CD4-positive, alpha-beta T cell treated with Interleukin-17A for 4 hours (primary cell): ENCODE results near the gene UBE3D.

Experiments used
- DNase-seq: peaks from one replicate; pipeline ENCODE4 v3.0.0-alpha.2; 2020; ENCODE audit warnings: mixed read lengths

The UBE3D gene, protein sequence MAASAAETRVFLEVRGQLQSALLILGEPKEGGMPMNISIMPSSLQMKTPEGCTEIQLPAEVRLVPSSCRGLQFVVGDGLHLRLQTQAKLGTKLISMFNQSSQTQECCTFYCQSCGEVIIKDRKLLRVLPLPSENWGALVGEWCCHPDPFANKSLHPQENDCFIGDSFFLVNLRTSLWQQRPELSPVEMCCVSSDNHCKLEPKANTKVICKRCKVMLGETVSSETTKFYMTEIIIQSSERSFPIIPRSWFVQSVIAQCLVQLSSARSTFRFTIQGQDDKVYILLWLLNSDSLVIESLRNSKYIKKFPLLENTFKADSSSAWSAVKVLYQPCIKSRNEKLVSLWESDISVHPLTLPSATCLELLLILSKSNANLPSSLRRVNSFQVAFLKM

DNA sequence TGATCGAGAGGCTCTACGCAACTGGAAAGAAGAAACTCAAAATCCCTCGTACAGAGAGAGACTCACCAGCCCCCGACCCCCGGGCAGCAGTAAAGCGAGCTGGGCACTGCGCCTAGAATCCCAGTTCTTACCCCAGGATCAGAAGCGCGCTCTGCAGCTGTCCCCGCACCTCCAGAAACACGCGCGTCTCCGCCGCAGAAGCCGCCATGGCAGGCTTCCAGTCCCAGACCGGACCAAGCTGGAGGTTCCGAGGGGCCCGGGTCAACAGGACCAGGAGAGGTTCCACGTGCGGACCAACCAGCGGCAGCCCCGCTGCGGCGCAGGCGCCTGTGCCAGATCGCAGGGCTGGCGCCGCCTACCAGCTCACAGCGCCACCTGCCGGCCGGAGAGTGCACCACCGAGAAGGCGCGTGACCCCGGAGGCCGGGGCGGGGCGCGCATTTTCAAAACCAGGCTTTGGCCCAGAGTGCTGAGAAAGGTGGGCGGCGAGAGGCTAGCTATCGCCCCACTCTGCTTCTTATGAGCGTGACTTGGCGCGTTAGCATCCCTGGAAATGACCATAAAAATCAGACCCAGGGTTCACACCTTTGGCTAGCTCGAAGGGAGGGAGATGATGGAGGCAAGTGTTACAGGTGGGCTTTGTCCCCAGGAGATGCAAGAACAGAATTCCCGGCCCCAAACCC is at the start of gene UBE3D:
TSS of gene UBE3D (minus strand) at position 331 of the 682 bp plus-strand sequence. CDS start at position 208, 123 bp downstream.
- peak; percentile 95 for DNase-seq

DNA sequence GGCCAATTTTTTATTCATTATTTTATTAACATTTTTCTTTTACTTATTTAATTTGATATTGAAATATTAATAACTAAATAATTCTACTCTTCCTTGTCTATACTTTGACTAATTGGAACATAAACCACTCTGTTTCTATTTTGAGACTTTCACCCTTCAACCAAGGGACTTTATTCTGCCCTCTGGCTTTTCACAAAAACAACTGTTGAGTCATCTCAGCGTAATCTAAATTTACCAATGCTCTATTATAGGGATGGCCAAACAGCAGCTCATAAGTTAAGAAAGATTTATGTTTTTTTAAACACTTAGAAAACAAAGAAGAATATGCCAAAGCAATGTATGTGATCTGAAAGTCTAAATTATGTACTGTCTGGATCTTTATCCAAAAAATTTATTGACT is 48.5 kb upstream of the UBE3D start:
- DNase-seq, result no peak

DNA sequence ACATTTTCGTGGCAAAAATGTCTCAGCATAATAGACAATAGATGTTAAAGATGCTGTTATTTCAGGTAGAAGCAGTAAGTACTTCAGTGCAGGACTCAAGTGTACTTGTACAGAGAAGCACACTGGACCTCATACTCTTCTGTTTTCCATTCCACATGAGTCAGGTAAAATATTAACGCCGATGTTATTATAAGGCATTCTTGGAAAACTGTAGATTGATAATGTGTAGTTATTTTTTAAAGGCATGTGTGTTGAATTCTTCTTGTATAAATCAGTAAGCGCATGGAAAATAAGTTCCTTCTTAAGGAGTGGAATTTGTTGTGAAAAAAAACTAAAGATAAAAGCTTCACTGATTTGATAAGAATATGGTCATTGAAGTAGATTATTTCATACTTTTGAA is 47.6 kb upstream of the UBE3D start:
- DNase-seq, result no peak

DNA sequence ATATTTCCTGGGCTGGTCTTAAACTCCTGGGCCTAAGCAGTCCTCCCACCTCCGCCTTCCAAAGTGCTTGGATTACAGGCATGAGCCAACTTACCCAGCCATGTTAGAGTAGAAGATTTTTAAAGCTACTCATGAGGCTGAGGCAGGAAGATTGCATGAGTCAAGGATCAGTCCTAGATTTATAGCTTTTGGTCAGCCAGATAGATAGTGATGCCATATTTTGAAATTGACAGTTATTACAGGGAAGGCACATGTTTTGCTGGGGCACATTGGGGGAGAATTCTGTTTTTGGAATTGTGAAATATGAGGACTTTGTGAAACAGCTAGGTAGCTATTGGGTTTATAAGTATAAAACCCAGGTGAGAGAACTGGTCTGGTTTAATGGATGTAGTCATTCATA is 42.7 kb upstream of the UBE3D start:
- no peak for DNase-seq

DNA sequence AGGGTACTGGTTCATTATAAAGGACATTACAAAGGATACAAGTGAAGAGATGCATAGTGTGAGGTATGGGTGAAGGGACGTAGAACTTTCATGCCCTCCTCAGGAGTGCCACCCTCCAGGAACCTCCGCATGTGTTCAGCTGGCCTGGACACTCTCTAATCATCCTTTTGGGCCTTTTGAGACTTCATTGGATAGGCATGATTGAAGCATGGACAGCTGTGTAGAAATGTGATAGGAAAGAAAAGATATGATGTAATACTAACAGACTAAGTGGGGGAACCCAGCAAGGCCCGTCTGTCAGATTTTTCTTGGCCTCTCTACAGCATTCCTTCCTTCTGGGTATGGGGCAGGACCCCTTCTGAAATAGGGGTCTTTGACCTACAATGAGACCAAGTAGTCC is 32.9 kb upstream of the UBE3D start:
- no peak for DNase-seq

DNA sequence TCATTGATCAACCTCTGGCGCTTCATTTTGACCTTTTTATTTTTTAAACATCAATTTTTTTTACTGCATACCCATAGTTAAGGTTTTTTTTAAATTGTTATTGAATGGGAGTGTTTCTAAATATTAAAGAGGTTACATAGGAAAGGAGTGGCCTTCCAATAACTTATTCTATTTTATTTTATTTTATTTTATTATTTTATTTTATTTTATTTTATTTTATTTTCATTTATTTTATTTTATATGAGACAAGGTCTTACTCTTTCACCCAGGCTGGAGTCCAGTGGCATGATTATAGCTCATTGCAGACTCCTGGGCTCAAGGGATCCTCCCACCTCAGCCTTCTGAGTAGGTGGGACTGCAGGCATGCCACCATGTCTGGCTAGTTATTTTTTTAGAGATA is 32.0 kb upstream of the UBE3D start:
- no peak for DNase-seq

DNA sequence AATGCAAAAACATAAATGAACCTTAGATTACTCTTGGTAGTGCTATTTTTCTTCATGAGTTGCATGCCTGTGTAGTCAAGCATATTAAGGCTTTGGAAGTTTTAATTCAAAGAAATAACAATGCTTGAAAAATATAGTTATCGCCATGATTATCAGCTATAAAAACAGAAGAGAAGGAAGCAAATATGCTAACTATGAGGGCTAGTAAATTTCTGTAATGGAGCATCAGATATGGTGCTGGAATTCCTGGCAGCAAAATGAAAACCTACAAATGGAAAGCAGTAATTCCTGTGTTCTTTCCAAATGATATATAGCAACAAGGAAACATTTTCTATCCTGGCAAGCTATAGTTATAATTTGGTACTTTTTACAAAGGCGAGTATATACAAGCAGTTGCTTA is 31.6 kb upstream of the UBE3D start:
- no peak for DNase-seq

DNA sequence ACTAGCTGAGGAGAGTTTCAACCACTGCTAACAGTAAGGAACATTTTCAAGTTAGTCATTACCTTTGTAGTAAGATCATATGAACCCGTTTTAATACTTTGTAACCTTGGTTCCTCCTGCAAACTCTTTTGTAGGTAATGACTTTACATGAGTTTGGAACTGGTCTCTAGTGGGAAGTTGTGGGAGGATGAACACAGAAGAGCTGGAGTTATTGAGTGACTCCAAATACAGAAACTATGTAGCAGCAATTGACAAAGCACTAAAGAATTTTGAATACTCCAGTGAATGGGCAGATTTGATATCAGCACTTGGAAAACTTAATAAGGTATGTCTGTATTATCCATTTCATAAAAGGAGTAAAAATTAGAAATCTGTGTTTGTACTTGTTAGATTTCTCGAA is 31.1 kb upstream of the UBE3D start:
- DNase-seq, result no peak

DNA sequence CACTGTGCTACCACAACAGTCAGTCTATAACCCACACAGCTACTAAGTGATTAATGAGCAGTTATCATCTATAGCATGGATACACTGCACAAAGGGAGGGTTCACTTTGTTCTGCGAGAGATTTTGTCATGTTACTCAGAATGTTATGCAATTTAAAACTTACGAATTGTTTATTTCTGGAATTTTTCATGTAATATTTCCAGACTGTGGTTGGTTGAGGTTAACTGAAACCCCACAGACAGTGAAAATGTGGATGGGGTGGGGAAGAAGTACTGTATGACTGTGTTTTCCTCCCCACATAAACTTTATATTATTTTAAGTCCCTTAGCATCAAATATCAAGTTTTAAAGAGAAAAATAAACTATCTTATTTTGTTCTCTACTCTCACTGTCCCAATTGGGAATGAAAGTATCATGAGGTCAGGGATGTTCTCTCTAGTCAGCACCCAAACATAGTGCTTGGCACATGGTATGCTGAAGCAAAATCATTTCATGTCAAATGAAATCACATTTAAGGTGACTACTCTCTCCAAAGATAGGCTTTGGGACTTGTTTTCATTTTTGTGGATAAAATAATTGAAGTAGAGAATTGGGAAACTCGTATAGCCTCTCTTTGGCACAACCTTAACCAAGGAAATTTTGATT is 27.2 kb upstream of the UBE3D start:
- DNase-seq, result no peak

DNA sequence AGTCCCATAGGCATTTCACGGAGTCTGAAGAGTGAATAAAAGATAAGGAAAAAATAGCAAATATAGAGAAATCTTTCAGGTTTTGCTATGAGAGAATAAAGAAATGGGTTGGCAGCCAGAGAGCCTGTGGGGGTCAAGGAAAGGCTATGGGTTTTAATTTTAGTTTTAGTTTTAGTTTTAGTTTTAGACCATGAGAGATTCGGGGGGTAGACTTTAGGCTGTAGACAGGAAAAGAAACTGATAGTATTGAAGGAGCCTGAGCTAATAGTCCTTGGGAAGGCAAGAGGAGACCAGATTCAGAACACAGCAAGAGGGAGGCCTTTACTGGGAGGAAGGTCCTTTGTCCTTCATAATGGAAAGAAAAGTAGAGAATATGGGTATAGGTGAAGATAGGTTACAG is 21.1 kb upstream of the UBE3D start:
- no peak for DNase-seq

DNA sequence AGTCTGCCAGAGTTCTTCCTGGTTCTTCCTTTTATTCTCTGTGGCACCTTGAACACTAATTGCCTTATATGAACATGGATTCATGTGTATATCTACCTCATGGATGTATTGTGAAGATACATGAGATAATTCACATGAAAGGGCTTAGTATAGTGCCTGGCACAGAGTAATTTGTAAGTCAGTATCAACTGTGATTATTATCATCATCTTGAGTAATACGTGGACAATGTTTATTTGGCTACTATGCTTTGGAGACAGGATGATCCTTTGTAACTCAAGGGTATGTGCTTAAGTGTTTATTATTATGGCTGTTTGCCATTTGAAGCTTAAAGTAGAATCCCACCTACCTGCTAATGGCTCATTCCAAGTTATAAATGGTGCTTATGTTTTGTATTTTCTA is 17.8 kb upstream of the UBE3D start:
- no peak for DNase-seq

DNA sequence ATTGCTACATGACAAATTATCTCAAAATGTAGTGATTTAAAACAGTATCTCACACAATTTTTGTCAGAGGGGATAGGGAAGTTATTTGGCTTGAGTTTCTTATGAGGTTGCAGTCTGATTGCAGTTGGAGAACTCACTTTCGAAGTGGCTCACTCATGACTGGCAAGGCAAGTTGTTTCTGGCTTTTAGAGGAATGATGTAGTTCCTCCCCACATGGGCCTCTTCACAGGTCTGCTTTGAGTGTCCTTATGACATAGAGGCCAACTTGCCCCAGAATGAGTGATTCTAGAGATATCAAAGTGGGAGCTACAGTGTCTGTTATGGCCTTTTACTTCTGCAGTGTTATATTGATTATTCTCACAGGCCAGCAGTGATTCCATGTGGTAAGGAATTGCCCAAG is 8.0 kb upstream of the UBE3D start:
- no peak for DNase-seq

DNA sequence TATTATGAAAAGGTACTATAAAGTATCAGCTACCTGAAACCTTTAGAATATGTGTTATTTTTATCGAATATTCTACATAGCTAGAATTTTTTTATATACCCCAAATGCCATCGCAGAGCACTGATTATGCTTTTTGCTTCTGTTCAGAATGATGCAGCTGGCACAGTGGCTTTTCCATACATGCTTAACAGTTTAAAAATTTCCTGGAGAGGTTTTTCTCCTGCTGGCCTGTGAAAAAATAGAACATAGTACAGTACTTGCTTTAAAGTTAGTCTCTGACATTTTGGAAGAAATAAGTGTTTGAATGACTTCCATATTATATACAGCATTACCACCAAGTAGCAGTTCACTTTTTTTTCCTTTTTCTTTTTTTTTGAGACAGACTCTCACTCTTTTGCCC is 7.1 kb upstream of the UBE3D start:
- DNase-seq, result no peak

DNA sequence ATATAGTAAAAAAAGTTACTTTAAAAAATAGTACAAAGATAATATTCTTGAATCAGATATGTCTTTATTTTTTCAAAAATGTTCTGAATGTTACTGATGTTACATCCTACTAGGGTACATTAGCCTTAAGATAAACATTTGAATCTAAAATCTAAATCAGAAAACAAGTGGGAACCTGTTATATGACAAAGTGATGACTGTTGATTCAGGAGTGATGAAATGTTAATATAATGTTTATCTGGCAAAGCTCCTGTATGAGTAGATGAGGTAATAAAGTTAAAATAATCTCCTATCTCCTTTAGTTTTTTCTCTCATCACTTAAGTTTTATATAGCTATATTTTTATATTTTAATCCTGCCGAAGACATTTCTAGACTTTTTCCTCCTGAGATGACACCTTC is 6.1 kb upstream of the UBE3D start:
- no peak for DNase-seq

DNA sequence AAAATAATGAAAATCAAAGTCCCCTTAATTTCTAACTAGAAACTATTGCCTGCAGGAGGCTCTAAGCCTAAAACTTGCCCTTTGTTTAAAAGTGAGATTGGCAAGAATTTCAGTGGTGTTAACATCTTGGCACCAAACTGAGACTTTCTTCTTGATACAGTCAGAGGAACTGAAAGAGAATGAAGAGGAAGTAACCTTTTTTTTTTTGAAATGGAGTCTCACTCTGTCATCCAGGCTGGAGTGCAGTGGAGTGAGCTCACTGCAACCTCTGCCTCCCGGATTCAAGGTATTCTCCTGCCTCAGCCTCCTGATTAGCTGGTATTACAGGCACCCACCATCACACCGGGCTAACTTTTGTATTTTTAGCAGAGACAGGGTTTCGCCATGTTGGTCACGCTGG is 5.4 kb upstream of the UBE3D start:
- no peak for DNase-seq

DNA sequence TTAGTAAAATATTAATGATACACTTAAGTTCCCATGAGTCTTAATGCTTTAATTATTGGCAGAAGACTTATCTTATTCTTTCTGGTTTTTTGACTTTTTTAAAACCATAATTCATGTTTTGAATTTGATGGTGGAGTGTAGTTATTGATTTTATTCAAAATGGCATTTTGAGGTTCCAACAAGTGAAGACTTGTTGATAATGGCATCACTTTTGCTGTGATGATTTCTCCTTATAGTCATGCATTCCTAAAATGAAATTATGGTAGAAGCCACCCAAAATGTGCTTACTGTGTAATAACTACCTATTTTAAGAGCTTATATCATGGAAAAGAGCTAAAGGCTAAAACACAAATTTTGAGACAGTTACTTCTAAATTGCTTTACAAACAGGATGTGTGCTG is 4.0 kb upstream of the UBE3D start:
- no peak for DNase-seq

DNA sequence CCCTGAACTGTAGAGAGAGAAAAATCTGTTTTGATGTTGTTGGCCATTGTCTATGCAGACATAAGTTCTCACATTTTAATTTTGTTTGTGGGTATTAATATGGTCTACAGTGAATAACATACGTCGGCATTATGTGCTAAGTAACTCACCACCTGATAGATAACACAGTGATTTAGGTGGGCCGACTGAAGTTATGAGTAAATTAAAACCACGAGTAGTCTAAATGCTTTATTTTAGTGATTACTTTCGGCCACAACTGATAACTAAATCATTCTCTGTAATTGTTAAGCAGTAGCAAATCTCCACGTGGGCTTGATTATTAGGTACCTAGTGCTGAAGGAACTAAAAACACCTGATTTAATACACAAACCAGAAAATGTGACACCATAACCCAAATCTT is 3.0 kb upstream of the UBE3D start:
- DNase-seq, result no peak

DNA sequence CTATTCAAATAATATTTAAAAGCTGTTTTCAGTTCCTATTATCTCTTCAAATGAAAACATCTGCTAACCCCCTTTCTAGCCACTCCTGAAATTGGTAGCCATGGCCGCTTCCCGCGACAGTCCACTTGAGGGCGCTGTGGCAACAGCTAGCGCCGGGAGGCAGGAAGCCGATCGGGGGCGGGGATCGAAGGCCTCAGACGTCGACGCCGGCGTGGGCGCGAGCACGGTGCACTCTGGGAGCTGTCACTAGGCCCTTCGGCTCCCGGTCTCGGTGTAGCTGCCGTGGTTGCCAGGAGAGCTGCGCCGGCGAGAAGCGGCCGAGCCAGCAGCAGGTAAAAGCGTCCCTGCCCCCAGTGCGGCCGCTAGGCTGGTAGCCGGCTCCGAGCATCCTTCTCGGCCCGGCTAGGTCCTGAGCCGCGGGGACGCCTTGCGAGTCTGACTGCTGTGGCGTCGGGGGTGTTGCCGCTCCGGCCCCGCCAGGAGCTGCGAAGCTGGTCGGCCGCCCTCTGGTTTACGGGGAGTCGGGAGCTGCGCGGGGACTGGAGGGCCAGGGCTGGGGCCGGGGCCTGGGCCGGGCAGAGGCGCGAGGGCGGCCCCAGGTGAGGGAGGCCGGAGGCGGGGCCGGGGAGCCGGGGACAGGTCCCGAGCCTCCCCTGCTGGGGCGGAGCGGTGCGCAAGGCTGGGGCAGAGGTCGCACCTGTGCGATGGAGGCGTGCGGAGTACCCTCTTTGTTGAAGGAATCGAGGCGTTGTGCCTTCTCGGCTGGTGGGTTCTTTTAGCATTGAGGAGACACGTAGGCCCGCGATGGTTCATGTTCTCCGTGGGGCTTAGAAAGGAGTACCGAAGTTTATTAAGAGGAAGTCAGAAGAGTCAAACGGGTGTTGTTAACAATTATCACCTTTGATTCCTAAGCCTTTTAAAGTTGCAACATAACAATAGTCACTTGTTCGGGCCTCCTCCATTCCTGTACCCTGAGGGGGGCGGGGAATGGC is 2.1 kb upstream of the UBE3D start, which contains the start of gene DOP1A:
TSS of gene DOP1A (plus strand) at position 224 of the 992 bp plus-strand sequence. CDS start 29,307 bp downstream, outside the sequence.
- peak; percentile 98 for DNase-seq

DNA sequence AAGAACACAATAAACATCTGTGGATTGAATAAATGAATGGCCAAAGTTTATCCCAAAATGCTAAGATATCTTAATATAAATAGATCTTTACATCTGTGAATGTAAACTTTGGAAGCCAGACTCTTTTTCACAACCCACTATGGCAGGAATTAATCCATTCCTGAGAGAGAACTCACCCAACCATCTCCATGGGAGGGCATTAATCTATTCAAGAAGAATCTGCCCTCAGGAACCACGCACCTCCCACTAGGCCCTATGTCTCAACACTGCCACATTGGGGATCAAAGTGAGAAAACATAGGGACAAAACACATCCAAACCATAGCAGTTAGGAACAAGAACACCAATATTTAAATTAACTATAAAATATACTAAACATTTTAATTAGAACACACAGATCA is 3.4 kb downstream of the UBE3D start:
- no peak for DNase-seq

DNA sequence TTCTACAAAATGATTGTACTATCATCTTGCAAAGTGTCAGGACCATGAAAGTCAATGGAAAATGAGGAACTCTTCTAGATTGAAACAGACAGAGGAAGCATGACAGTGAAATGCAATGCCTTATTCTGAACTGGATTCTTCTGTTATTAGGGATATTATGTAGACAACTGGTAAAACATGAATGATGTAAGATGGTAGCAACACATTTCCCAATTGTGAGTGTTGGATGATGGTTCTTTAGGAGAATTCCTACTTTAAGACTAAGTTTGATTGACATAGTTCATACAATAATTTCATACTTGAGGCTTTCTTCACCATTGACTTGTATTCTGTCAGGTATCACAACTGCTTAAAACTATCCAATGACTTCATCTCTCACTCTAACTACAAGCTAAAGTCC is 4.5 kb downstream of the UBE3D start:
- DNase-seq, result no peak

DNA sequence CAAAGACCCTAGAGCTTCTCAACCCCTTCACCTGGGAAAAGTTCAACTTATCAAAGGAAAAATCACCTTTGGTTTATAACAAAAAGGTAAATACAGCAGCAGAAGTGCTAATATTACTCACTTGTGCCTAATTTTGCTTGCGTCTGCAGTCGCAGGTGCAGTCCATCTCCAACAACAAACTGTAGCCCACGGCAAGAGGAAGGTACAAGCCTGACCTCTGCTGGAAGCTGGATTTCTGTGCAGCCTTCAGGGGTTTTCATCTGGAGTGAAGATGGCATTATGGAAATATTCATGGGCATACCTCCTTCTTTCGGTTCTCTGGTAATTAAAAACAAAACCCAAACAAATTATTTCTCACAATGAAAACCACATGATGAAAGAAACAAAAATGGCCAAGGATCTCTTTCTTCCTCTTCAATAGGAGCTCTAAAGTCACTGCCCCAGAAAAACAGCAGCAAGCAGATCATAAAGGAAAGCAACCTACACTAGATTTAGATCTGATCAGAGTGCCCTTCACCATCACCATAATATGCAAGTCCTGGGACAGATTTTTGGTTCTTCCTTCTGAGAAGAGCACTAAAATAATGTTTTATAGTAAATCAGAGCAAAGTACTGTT is 7.8 kb downstream of the UBE3D start:
- peak; percentile 23 for DNase-seq

DNA sequence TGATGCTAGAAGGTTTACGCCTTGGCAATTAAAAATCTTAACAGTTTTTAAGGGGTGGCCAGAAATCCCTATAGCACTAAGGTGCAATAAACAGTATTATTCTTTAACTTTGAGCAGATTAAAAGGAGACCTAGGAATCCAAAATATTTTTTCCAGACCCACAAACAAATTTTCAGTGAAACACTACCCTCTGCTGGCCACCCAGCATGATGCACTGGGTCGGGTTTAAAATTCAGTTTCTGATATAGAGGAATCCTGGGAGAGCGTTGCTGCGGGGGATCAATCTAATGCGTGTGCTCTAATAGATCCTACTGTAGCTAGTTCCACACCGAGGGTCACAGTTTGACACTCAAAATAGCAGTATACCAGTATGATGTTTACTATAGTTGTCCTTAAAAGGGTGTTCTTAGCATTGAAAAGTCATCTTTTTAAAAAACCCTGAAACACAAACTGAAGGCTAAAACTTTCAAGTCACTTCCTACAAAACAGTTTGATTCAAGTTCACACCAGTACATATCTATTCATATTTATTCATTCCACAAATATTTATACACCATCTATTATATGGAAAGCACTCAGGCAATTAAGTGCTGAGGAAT is 10.2 kb downstream of the UBE3D start:
- DNase-seq, result peak; percentile 52
